SK-N-SH (cell line): Measurements from ENCODE around the gene SURF4. TPM values are rescaled to one million over a fixed set of nuclear protein-coding genes. Genes with fewer than 3 reads are reported as not detected.

Experiments
- CTCF ChIA-PET: fragments of 300-600, 350-600 bp; formaldehyde crosslinking; extraction: SDS; loops from one replicate; lab custom pipeline; 2021; lab: Yijun Ruan, JAX
- POLR2A ChIA-PET: fragments of 350-600 bp; sonication (Branson Sonifier 250); formaldehyde crosslinking; extraction: SDS; loops from one replicate; lab custom pipeline; 2020; ENCODE audit warnings: antibody characterized with exemption, inconsistent platforms; lab: Yijun Ruan, JAX
- DNase-seq: peaks from one replicate; pipeline ENCODE4 v3.0.0; 2012
- H2AFZ ChIP-seq: fragments of 200-600 bp; sonication (generic); 2 replicates; pipeline ENCODE4 v1.8.1; 2016; ENCODE audit warnings: antibody characterized with exemption, mild to moderate bottlenecking, low read depth
- H3F3A ChIP-seq: fragments of 200-600 bp; sonication (generic); replicated peaks from 2 replicates; pipeline ENCODE3; 2016; ENCODE audit warnings: antibody characterized with exemption, mild to moderate bottlenecking; ENCODE audit not compliant: insufficient read depth
- H3K27ac ChIP-seq, 2 experiments: fragments of 200-500 bp in 1 of 2; fragments of 200-600 bp in 1 of 2; sonication (Bioruptor generic) in 1 of 2; sonication (generic), shearing (Covaris generic) in 1 of 2; 2 replicates each; pipeline versions ENCODE4 v1.5.1 to v1.6.1; 2014 to 2016; ENCODE audit warnings: low read depth in 2 of 2, inconsistent platforms in 1 of 2, low read length in 1 of 2, mild to moderate bottlenecking in 1 of 2, mixed read lengths in 1 of 2
- H3K27me3 ChIP-seq: fragments of 200-600 bp; sonication (generic), shearing (Covaris generic); 2 replicates; pipeline ENCODE4 v1.6.1; 2016; ENCODE audit warnings: mixed run types; ENCODE audit not compliant: insufficient read depth
- H3K36me3 ChIP-seq, 2 experiments: fragments of 200-500 bp in 1 of 2; fragments of 200-600 bp in 1 of 2; sonication (Bioruptor generic) in 1 of 2; sonication (generic) in 1 of 2; replicated peaks in 1 of 2; 2 replicates each; pipeline versions ENCODE3 to v1.5.1; 2014 to 2016; ENCODE audit warnings: low read length in 1 of 2, mild to moderate bottlenecking in 1 of 2; ENCODE audit not compliant: insufficient read depth in 2 of 2, control insufficient read depth in 1 of 2
- H3K4me1 ChIP-seq, 2 experiments: fragments of 200-500 bp in 1 of 2; fragments of 200-600 bp in 1 of 2; sonication (Bioruptor generic) in 1 of 2; sonication (generic), shearing (Covaris generic) in 1 of 2; 2 replicates each; pipeline versions ENCODE4 v1.5.1 to v1.6.1; 2014 to 2016; ENCODE audit warnings: low read depth in 1 of 2, low read length in 1 of 2, mixed run types in 1 of 2; ENCODE audit not compliant: insufficient read depth in 2 of 2, control insufficient read depth in 1 of 2
- H3K4me2 ChIP-seq: fragments of 200-600 bp; sonication (generic), shearing (Covaris generic); 2 replicates; pipeline ENCODE4 v1.6.1; 2017; ENCODE audit warnings: mixed run types
- H3K4me3 ChIP-seq, 2 experiments: fragments of 200-500 bp in 1 of 2; fragments of 200-600 bp in 1 of 2; sonication (Bioruptor generic) in 1 of 2; sonication (generic), shearing (Covaris generic) in 1 of 2; 2 replicates each; pipeline versions ENCODE4 v1.5.1 to v1.8.1; 2014 to 2016; ENCODE audit warnings: low read depth in 2 of 2, inconsistent platforms in 1 of 2, low read length in 1 of 2, mild to moderate bottlenecking in 1 of 2, mixed read lengths in 1 of 2, moderate library complexity in 1 of 2
- H3K79me2 ChIP-seq: fragments of 200-600 bp; sonication (generic); 2 replicates; pipeline ENCODE4 v1.8.1; 2017; ENCODE audit warnings: mild to moderate bottlenecking; ENCODE audit not compliant: insufficient read depth
- H3K9ac ChIP-seq: fragments of 200-600 bp; sonication (generic); 2 replicates; pipeline ENCODE4 v1.6.1; 2017; ENCODE audit warnings: mixed run types
- H3K9me2 ChIP-seq: fragments of 200-600 bp; sonication (generic); 2 replicates; pipeline ENCODE4 v1.6.1; 2017; ENCODE audit warnings: mixed run types
- H3K9me3 ChIP-seq: fragments of 200-600 bp; sonication (generic); 2 replicates; pipeline ENCODE4 v1.6.1; 2017; ENCODE audit warnings: mixed run types, mild to moderate bottlenecking, moderate library complexity
- H4K20me1 ChIP-seq: fragments of 200-600 bp; sonication (generic); 2 replicates; pipeline ENCODE4 v1.6.1; 2017; ENCODE audit warnings: mild to moderate bottlenecking, mixed run types; ENCODE audit not compliant: insufficient read depth
- ELF1 ChIP-seq: IDR thresholded peaks from 2 replicates; pipeline ENCODE4 v1.4.0; 2012
- EP300 ChIP-seq, 2 experiments: IDR thresholded peaks; 2 replicates each; pipeline versions ENCODE4 v1.4.0 to v1.6.1; 2012; ENCODE audit warnings: borderline replicate concordance in 1 of 2, low read depth in 1 of 2, low read length in 1 of 2
- FOSL2 ChIP-seq: IDR thresholded peaks from 2 replicates; pipeline ENCODE4 v1.4.0; 2012; ENCODE audit warnings: low read depth, mild to moderate bottlenecking, moderate library complexity, borderline replicate concordance
- GATA2 ChIP-seq: sonication (generic); formaldehyde crosslinking; IDR thresholded peaks from 2 replicates; pipeline ENCODE4 v1.5.0; 2020; ENCODE audit warnings: mild to moderate bottlenecking, missing genetic modification reagents
- MEF2A ChIP-seq: IDR thresholded peaks from 2 replicates; pipeline ENCODE4 v1.4.0; 2012; ENCODE audit warnings: low read depth, borderline replicate concordance
- MXI1 ChIP-seq: IDR thresholded peaks from 2 replicates; pipeline ENCODE4 v1.6.1; 2012; ENCODE audit warnings: mild to moderate bottlenecking, low read depth, low read length, improper control_type of control experiment
- RAD21 ChIP-seq: IDR thresholded peaks from 2 replicates; pipeline ENCODE4 v1.6.1; 2012; ENCODE audit warnings: mild to moderate bottlenecking, low read length
- SIN3A ChIP-seq: IDR thresholded peaks from 2 replicates; pipeline ENCODE4 v1.6.1; 2012; ENCODE audit warnings: low read depth, mild to moderate bottlenecking, low read length, moderate library complexity, borderline replicate concordance
- TAF1 ChIP-seq: IDR thresholded peaks from 2 replicates; pipeline ENCODE4 v1.6.1; 2012; ENCODE audit warnings: low read depth, mild to moderate bottlenecking, low read length, moderate library complexity, borderline replicate concordance
- YY1 ChIP-seq: IDR thresholded peaks from 2 replicates; pipeline ENCODE4 v1.4.0; 2012; ENCODE audit warnings: low read depth, mild to moderate bottlenecking
- WGBS: methylation state at CpG from one replicate; pipeline ENCODE4 v1.1.6; 2017; ENCODE audit warnings: low lambda C conversion rate; 5-methylcytosine and 5-hydroxymethylcytosine counted together
- polyA plus RNA-seq, 3 experiments: library from polyadenylated mRNA; depleted of rRNA; stranded (reverse); fragments of >200 nt; gene quantifications; 2 replicates each; pipeline ENCODE4 v1.2.3, GENCODE V29; 2012
- TF ChIP-seq, protein P1 (sequence below): fragments of 200-600 bp; sonication (generic); IDR thresholded peaks from 2 replicates; pipeline ENCODE4 v1.6.1; 2017; ENCODE audit warnings: antibody characterized with exemption, mild to moderate bottlenecking, moderate library complexity
- TF ChIP-seq, protein P2 (sequence below): fragments of 150-350 bp; IDR thresholded peaks from 2 replicates; pipeline ENCODE4 v1.6.1; 2016; ENCODE audit warnings: mild to moderate bottlenecking, low read depth, low read length

SURF4 gene
- polyA plus RNA-seq, 1 of the 3 experiments (the other 2 are of a cell fraction), result 165 TPM

DNA sequence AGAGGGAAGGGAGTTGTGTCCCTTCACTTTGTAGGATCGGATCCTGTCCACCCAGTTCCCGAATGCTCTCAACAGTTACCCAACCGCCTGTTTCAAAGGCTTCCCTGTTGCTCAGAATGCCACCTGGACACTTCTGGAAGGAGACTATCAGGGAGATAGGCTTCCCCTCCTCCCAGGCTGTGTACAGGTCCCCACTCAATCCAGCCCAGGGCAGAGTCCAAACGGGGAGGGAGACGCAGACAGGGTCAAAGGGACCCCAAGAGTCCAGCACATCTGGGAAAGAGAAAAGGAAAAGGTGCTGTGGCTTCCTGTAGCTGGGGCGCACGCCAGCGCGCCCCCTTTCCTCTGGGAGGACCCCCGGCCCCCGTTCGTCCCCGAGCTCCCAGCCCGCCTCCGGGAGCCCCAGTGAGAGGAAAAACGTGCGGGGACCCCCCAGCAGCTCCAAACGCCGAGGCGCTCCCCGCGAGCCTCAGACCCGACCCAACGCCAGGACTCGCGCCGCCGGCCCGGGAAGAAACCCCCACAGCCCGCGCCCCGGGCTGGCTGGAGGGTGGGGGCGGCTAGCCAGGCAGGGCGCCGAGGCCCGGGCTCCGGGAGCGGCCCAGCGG, 640 bp downstream of the SURF4 start:
- peaks cover 5 to 18% of the 10 kb centered on the region in 2 experiments; a peak in 3 of 4 replicates for H3K4me1 ChIP-seq
- H3K27me3 ChIP-seq, result no peaks in the 10 kb centered on the region
- H2AFZ ChIP-seq, result no peak overlapping the region
- peaks cover 50% of the 10 kb centered on the region for H4K20me1 ChIP-seq
- WGBS, result 0% methylated on average over 7 of the region's 39 CpGs
- peaks cover 60% of the 10 kb centered on the region for H3K79me2 ChIP-seq
- H3F3A ChIP-seq, result peaks cover 9% of the 10 kb centered on the region
- peak overlapping the region; percentile 67 to 90 for H3K27ac ChIP-seq
- ChIA-PET CTCF (interaction anchor here (0.6 to 1.4 kb wide), 5 partner anchors 9 to 28 kb away, joined by 3 to 7 read pairs (median 3); no protein-coding TSS in a partner anchor), POLR2A (interaction anchor here (0.7 to 0.9 kb wide), 2 partner anchors 19 to 363 kb away, joined by 3 read pairs; partner anchors contain the start of genes SARDH, SURF1 and SURF2)
- H3K9me3 ChIP-seq, result no peaks in the 10 kb centered on the region
- H3K4me2 ChIP-seq, result peak overlapping the region; percentile 93
- H3K9me2 ChIP-seq, result no peaks in the 10 kb centered on the region
- H3K36me3 ChIP-seq, result peaks cover 25% of the 10 kb centered on the region in 2 experiments
- TF ChIP-seq RAD21 (no peak), SIN3A (peak; percentile 5; the same call in 1 of the 2 replicates), YY1 (peak; percentile 7; the same call in 1 of the 2 replicates), MEF2A (no peak), ELF1 (peak; percentile 44; the same call in 1 of the 2 replicates), FOSL2 (no peak), GATA2 (no peak), MXI1 (peak; percentile 31), TAF1 (no peak; the same call in 1 of the 2 replicates)
- TF ChIP-seq, protein P1, sequence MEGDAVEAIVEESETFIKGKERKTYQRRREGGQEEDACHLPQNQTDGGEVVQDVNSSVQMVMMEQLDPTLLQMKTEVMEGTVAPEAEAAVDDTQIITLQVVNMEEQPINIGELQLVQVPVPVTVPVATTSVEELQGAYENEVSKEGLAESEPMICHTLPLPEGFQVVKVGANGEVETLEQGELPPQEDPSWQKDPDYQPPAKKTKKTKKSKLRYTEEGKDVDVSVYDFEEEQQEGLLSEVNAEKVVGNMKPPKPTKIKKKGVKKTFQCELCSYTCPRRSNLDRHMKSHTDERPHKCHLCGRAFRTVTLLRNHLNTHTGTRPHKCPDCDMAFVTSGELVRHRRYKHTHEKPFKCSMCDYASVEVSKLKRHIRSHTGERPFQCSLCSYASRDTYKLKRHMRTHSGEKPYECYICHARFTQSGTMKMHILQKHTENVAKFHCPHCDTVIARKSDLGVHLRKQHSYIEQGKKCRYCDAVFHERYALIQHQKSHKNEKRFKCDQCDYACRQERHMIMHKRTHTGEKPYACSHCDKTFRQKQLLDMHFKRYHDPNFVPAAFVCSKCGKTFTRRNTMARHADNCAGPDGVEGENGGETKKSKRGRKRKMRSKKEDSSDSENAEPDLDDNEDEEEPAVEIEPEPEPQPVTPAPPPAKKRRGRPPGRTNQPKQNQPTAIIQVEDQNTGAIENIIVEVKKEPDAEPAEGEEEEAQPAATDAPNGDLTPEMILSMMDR, result peak; percentile 29; the same call in 1 of the 2 replicates
- TF ChIP-seq, protein P2, sequence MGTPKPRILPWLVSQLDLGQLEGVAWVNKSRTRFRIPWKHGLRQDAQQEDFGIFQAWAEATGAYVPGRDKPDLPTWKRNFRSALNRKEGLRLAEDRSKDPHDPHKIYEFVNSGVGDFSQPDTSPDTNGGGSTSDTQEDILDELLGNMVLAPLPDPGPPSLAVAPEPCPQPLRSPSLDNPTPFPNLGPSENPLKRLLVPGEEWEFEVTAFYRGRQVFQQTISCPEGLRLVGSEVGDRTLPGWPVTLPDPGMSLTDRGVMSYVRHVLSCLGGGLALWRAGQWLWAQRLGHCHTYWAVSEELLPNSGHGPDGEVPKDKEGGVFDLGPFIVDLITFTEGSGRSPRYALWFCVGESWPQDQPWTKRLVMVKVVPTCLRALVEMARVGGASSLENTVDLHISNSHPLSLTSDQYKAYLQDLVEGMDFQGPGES, result no peak
- DNase-seq, result peak; percentile 82
- H3K4me3 ChIP-seq, result peak overlapping the region; percentile 88 to 100
- peak overlapping the region; percentile 99 for H3K9ac ChIP-seq

DNA sequence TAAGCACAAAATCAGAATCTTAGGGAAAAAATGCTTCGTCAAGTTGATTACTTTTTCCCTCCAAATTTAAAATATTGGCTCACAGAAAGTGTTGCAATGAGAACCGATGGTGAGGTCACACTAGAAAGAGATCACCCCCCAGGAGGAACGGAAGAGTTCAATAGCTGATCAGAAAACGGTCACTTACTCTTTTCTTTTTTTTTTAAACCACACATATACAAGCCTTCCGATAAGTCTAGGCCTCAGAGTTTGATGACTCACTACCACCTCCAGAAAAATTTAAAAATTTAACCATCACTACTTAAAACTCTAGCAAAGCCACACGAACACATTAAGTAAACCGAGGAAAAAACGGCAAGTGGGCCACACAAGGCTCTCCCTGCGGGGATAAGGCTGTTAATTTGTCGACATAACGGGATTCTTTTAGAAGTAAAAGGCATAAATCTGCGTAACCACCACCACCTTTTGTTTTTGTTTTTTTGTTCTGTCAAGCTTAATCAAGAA, 1.2 kb downstream of the SURF4 start:
- Histone ChIP-seq H3F3A (peaks cover 9% of the 10 kb centered on the region), H3K4me1 (peaks cover 5 to 21% of the 10 kb centered on the region in 2 experiments; a peak in 3 of 4 replicates), H3K9me2 (no peaks in the 10 kb centered on the region), H3K4me2 (peak overlapping the region; percentile 93), H3K27ac (peak overlapping the region; percentile 67 to 90), H4K20me1 (peaks cover 55% of the 10 kb centered on the region), H3K27me3 (no peaks in the 10 kb centered on the region), H3K36me3 (peaks cover 29 to 30% of the 10 kb centered on the region in 2 experiments), H2AFZ (no peak overlapping the region)
- ChIA-PET POLR2A (interaction anchor here (0.7 to 0.9 kb wide), 2 partner anchors 18 to 363 kb away, joined by 3 read pairs; partner anchors contain the start of genes SARDH, SURF1 and SURF2), CTCF (interaction anchor here (0.9 to 1.4 kb wide), 4 partner anchors 8 to 29 kb away, joined by 3 to 7 read pairs (median 5); no protein-coding TSS in a partner anchor)
- whole genome bisulfite sequencing, result 22% methylated on average over 12 of the region's 12 CpGs
- DNase-seq, result no peak
- TF ChIP-seq SIN3A, result peak; percentile 16; the same call in 1 of the 2 replicates
- no peak for TF ChIP-seq EP300 (IDR thresholded peaks at IDR 0.05; ENCODE audit: borderline replicate concordance in 1 of 2, low read depth in 1 of 2, low read length in 1 of 2)
- TF ChIP-seq, all 33 proteins: peak for 1
- Histone ChIP-seq H3K4me3 (peak overlapping the region; percentile 88 to 100), H3K79me2 (peaks cover 65% of the 10 kb centered on the region), H3K9ac (peak overlapping the region; percentile 99), H3K9me3 (no peaks in the 10 kb centered on the region)
